Measurements from ENCODE around the gene CCDC33. TPM values are rescaled to one million over a fixed set of nuclear protein-coding genes. Genes with fewer than 3 reads are reported as not detected.

The CCDC33 gene
- total and polyA plus RNA-seq, 2 experiments from 2014 or later, result 2.6 to 2.8 TPM

DNA sequence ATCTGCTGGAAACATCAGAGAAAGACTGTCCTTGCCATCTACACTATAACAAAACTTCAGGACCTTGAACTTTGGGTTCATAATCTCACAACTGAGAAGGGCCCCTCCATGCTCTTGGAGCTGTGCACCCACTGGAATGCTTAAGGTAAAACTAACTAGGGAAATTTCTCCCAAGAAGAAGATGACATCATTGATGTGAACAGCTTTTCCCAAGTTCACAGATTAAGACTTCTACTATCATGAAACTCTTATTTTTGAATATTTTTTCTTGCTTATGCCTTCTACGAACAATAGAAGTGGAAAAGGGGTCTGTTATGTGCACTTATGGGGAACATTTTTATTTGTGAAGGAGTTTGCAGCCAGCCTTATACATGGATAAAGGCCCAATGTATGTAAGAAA is 126.4 kb downstream of the CCDC33 start:
- no peaks in the 10 kb centered on the region for H3K9me2 ChIP-seq (ENCODE audit: insufficient read depth)
- Mint-ChIP-seq H3K27me3 (ENCODE audit: insufficient read depth, low read depth, poor library complexity) (peaks cover 20% of the 10 kb centered on the region), H3K27ac (no peak overlapping the region), H3K4me1 (peaks cover 19% of the 10 kb centered on the region), H3K9me3 (no peaks in the 10 kb centered on the region), H3K36me3 (ENCODE audit: low read depth) (no peaks in the 10 kb centered on the region), H3K4me3 (no peak overlapping the region)
- H4K20me1 ChIP-seq (replicated peaks; ENCODE audit: insufficient read depth), result no peaks in the 10 kb centered on the region
- peaks cover 40% of the 10 kb centered on the region for H3K27me3 ChIP-seq (ENCODE audit: insufficient read depth)
- ATAC-seq (no peak), DNase-seq (ENCODE audit: low spot score) (no peak)
- H2AFZ ChIP-seq, result no peak overlapping the region
- H3K36me3 ChIP-seq (ENCODE audit: insufficient read depth), result no peaks in the 10 kb centered on the region
- peaks cover 46% of the 10 kb centered on the region for H3K4me1 ChIP-seq (ENCODE audit: insufficient read depth)
- no peak overlapping the region for H3K27ac ChIP-seq (ENCODE audit: low read depth)
- H3F3A ChIP-seq (replicated peaks; ENCODE audit: low read depth), result 0 out of 2 replicates have a peak, but pooled peaks cover 5% of the 10 kb centered on the region
- no peaks in the 10 kb centered on the region for H3K79me2 ChIP-seq (replicated peaks; ENCODE audit: insufficient read depth)
- H3K4me2 ChIP-seq, result no peak overlapping the region
- H3K4me3 ChIP-seq, result no peak overlapping the region
- TF ChIP-seq, protein P1, sequence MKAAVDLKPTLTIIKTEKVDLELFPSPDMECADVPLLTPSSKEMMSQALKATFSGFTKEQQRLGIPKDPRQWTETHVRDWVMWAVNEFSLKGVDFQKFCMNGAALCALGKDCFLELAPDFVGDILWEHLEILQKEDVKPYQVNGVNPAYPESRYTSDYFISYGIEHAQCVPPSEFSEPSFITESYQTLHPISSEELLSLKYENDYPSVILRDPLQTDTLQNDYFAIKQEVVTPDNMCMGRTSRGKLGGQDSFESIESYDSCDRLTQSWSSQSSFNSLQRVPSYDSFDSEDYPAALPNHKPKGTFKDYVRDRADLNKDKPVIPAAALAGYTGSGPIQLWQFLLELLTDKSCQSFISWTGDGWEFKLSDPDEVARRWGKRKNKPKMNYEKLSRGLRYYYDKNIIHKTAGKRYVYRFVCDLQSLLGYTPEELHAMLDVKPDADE (IDR thresholded peaks at IDR 0.05), result no peak
- no peak for TF ChIP-seq STAT1 (IDR thresholded peaks at IDR 0.05; ENCODE audit: unreplicated experiment)
- TF ChIP-seq EZH2phosphoT487 (IDR thresholded peaks at IDR 0.05; ENCODE audit: unreplicated experiment), result no peak
- no peak for TF ChIP-seq ZNF331 (CRISPR knock-in tag; IDR thresholded peaks at IDR 0.05; ENCODE audit: low read depth)
- TF ChIP-seq CREB1 (CRISPR knock-in tag; IDR thresholded peaks at IDR 0.05; ENCODE audit: low read depth), result no peak
- no peak for TF ChIP-seq EZH2 (IDR thresholded peaks at IDR 0.05; ENCODE audit: low read depth, unreplicated experiment)
- TF ChIP-seq, protein P2, sequence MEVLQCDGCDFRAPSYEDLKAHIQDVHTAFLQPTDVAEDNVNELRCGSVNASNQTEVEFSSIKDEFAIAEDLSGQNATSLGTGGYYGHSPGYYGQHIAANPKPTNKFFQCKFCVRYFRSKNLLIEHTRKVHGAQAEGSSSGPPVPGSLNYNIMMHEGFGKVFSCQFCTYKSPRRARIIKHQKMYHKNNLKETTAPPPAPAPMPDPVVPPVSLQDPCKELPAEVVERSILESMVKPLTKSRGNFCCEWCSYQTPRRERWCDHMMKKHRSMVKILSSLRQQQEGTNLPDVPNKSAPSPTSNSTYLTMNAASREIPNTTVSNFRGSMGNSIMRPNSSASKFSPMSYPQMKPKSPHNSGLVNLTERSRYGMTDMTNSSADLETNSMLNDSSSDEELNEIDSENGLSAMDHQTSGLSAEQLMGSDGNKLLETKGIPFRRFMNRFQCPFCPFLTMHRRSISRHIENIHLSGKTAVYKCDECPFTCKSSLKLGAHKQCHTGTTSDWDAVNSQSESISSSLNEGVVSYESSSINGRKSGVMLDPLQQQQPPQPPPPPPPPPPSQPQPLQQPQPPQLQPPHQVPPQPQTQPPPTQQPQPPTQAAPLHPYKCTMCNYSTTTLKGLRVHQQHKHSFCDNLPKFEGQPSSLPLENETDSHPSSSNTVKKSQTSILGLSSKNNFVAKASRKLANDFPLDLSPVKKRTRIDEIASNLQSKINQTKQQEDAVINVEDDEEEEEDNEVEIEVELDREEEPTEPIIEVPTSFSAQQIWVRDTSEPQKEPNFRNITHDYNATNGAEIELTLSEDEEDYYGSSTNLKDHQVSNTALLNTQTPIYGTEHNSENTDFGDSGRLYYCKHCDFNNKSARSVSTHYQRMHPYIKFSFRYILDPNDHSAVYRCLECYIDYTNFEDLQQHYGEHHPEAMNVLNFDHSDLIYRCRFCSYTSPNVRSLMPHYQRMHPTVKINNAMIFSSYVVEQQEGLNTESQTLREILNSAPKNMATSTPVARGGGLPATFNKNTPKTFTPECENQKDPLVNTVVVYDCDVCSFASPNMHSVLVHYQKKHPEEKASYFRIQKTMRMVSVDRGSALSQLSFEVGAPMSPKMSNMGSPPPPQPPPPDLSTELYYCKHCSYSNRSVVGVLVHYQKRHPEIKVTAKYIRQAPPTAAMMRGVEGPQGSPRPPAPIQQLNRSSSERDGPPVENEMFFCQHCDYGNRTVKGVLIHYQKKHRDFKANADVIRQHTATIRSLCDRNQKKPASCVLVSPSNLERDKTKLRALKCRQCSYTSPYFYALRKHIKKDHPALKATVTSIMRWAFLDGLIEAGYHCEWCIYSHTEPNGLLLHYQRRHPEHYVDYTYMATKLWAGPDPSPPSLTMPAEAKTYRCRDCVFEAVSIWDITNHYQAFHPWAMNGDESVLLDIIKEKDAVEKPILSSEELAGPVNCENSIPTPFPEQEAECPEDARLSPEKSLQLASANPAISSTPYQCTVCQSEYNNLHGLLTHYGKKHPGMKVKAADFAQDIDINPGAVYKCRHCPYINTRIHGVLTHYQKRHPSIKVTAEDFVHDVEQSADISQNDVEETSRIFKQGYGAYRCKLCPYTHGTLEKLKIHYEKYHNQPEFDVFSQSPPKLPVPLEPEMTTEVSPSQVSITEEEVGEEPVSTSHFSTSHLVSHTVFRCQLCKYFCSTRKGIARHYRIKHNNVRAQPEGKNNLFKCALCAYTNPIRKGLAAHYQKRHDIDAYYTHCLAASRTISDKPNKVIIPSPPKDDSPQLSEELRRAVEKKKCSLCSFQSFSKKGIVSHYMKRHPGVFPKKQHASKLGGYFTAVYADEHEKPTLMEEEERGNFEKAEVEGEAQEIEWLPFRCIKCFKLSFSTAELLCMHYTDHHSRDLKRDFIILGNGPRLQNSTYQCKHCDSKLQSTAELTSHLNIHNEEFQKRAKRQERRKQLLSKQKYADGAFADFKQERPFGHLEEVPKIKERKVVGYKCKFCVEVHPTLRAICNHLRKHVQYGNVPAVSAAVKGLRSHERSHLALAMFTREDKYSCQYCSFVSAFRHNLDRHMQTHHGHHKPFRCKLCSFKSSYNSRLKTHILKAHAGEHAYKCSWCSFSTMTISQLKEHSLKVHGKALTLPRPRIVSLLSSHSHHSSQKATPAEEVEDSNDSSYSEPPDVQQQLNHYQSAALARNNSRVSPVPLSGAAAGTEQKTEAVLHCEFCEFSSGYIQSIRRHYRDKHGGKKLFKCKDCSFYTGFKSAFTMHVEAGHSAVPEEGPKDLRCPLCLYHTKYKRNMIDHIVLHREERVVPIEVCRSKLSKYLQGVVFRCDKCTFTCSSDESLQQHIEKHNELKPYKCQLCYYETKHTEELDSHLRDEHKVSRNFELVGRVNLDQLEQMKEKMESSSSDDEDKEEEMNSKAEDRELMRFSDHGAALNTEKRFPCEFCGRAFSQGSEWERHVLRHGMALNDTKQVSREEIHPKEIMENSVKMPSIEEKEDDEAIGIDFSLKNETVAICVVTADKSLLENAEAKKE (CRISPR knock-in tag; IDR thresholded peaks at IDR 0.05), result no peak
- TF ChIP-seq, protein P3, sequence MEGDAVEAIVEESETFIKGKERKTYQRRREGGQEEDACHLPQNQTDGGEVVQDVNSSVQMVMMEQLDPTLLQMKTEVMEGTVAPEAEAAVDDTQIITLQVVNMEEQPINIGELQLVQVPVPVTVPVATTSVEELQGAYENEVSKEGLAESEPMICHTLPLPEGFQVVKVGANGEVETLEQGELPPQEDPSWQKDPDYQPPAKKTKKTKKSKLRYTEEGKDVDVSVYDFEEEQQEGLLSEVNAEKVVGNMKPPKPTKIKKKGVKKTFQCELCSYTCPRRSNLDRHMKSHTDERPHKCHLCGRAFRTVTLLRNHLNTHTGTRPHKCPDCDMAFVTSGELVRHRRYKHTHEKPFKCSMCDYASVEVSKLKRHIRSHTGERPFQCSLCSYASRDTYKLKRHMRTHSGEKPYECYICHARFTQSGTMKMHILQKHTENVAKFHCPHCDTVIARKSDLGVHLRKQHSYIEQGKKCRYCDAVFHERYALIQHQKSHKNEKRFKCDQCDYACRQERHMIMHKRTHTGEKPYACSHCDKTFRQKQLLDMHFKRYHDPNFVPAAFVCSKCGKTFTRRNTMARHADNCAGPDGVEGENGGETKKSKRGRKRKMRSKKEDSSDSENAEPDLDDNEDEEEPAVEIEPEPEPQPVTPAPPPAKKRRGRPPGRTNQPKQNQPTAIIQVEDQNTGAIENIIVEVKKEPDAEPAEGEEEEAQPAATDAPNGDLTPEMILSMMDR (conservative IDR thresholded peaks at IDR 0.05; ENCODE audit: low read depth in 2 of 2), result no peak
- TF ChIP-seq, protein P4, sequence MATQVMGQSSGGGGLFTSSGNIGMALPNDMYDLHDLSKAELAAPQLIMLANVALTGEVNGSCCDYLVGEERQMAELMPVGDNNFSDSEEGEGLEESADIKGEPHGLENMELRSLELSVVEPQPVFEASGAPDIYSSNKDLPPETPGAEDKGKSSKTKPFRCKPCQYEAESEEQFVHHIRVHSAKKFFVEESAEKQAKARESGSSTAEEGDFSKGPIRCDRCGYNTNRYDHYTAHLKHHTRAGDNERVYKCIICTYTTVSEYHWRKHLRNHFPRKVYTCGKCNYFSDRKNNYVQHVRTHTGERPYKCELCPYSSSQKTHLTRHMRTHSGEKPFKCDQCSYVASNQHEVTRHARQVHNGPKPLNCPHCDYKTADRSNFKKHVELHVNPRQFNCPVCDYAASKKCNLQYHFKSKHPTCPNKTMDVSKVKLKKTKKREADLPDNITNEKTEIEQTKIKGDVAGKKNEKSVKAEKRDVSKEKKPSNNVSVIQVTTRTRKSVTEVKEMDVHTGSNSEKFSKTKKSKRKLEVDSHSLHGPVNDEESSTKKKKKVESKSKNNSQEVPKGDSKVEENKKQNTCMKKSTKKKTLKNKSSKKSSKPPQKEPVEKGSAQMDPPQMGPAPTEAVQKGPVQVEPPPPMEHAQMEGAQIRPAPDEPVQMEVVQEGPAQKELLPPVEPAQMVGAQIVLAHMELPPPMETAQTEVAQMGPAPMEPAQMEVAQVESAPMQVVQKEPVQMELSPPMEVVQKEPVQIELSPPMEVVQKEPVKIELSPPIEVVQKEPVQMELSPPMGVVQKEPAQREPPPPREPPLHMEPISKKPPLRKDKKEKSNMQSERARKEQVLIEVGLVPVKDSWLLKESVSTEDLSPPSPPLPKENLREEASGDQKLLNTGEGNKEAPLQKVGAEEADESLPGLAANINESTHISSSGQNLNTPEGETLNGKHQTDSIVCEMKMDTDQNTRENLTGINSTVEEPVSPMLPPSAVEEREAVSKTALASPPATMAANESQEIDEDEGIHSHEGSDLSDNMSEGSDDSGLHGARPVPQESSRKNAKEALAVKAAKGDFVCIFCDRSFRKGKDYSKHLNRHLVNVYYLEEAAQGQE (IDR thresholded peaks at IDR 0.05; ENCODE audit: unreplicated experiment), result no peak
- TF ChIP-seq NANOG (IDR thresholded peaks at IDR 0.05; ENCODE audit: borderline replicate concordance), result no peak
- TF ChIP-seq ZNF114 (CRISPR knock-in tag; IDR thresholded peaks at IDR 0.05), result no peak
- no peak for TF ChIP-seq POLR2AphosphoS5 (IDR thresholded peaks at IDR 0.05; ENCODE audit: low read depth)
- TF ChIP-seq JUNB (IDR thresholded peaks at IDR 0.05; ENCODE audit: unreplicated experiment), result no peak

Measured in GM23338 (cell line).